H1 (cell line): ENCODE results near the gene TCEA2. TPM values are rescaled to one million over a fixed set of nuclear protein-coding genes. Genes with fewer than 3 reads are reported as not detected.

Source experiments
- CBX5 ChIP-seq: fragments of 300-800, 300-1000 bp; sonication (generic); IDR thresholded peaks from 2 replicates; pipeline ENCODE4 v1.7.1; 2016; ENCODE audit warnings: antibody characterized with exemption, low read length, low read depth
- CHD2 ChIP-seq: IDR thresholded peaks from 2 replicates; pipeline ENCODE4 v1.6.1; 2012; ENCODE audit warnings: low read length, improper control_type of control experiment
- CTBP2 ChIP-seq: IDR thresholded peaks from 2 replicates; pipeline ENCODE4 v1.7.0; 2011; ENCODE audit warnings: borderline replicate concordance, mild to moderate bottlenecking, moderate library complexity, mixed read lengths, low read length; ENCODE audit not compliant: insufficient read depth, insufficient read length
- EGR1 ChIP-seq: IDR thresholded peaks from 2 replicates; pipeline ENCODE4 v1.6.1; 2011; ENCODE audit warnings: low read depth, low read length, borderline replicate concordance
- EP300 ChIP-seq, 2 experiments: IDR thresholded peaks; 1 replicate in 1 of 2; 2 replicates in 1 of 2; pipeline ENCODE4 v1.6.1; 2011 to 2012; ENCODE audit warnings: low read depth in 2 of 2, low read length in 2 of 2, mild to moderate bottlenecking in 2 of 2, borderline replicate concordance in 1 of 2, inconsistent platforms in 1 of 2, moderate library complexity in 1 of 2
- HDAC2 ChIP-seq, 2 experiments: fragments of 300-600 bp in 1 of 2; sonication (generic) in 1 of 2; IDR thresholded peaks; 2 replicates each; pipeline ENCODE4 v1.6.1; 2011 to 2012; ENCODE audit warnings: low read depth in 2 of 2, low read length in 2 of 2, mild to moderate bottlenecking in 2 of 2, moderate library complexity in 2 of 2, borderline replicate concordance in 1 of 2, inconsistent platforms in 1 of 2
- HDAC6 ChIP-seq: IDR thresholded peaks from one replicate; pipeline ENCODE4 v1.7.1; 2012; ENCODE audit warnings: low read depth, mild to moderate bottlenecking, inconsistent platforms, low read length, moderate library complexity
- JUN ChIP-seq: IDR thresholded peaks from 2 replicates; pipeline ENCODE4 v1.6.1; 2011; ENCODE audit warnings: low read depth, mild to moderate bottlenecking, improper control_type of control experiment, low read length
- MAFK ChIP-seq: IDR thresholded peaks from 2 replicates; pipeline ENCODE4 v1.6.1; 2012; ENCODE audit warnings: low read depth, mild to moderate bottlenecking, improper control_type of control experiment, low read length
- NRF1 ChIP-seq: IDR thresholded peaks from 2 replicates; pipeline ENCODE4 v1.6.1; 2011; ENCODE audit warnings: mild to moderate bottlenecking, low read depth, low read length, improper control_type of control experiment
- PHF8 ChIP-seq: fragments of 200-600 bp; sonication (generic); conservative IDR thresholded peaks from 2 replicates; pipeline ENCODE4 v1.7.1; 2012; ENCODE audit warnings: low read depth, mild to moderate bottlenecking, inconsistent platforms, low read length, moderate library complexity
- POLR2A ChIP-seq, 2 experiments: IDR thresholded peaks; 1 replicate in 1 of 2; 2 replicates in 1 of 2; pipeline ENCODE4 v1.6.1; 2011; ENCODE audit warnings: low read depth in 2 of 2, low read length in 2 of 2, mild to moderate bottlenecking in 2 of 2; ENCODE audit errors: control extremely low read depth in 1 of 2
- POU5F1 ChIP-seq: IDR thresholded peaks from 2 replicates; pipeline ENCODE4 v1.6.1; 2011; ENCODE audit warnings: low read depth, mild to moderate bottlenecking, low read length, moderate library complexity
- RBBP5 ChIP-seq: IDR thresholded peaks from 2 replicates; pipeline ENCODE4 v1.7.1; 2012; ENCODE audit warnings: low read depth, mild to moderate bottlenecking, inconsistent platforms, low read length, moderate library complexity, borderline replicate concordance
- RFX5 ChIP-seq: IDR thresholded peaks from 2 replicates; pipeline ENCODE4 v1.6.1; 2011; ENCODE audit warnings: low read depth, low read length, improper control_type of control experiment, borderline replicate concordance
- RXRA ChIP-seq: IDR thresholded peaks from 2 replicates; pipeline ENCODE4 v1.6.1; 2011; ENCODE audit warnings: low read depth, mild to moderate bottlenecking, low read length, moderate library complexity; ENCODE audit not compliant: insufficient read depth
- SIX5 ChIP-seq: IDR thresholded peaks from 2 replicates; pipeline ENCODE4 v1.6.1; 2011; ENCODE audit warnings: mild to moderate bottlenecking, low read depth, low read length
- SP4 ChIP-seq: IDR thresholded peaks from 2 replicates; pipeline ENCODE4 v1.6.1; 2012; ENCODE audit warnings: low read length, inconsistent platforms
- SRF ChIP-seq: IDR thresholded peaks from 2 replicates; pipeline ENCODE4 v1.6.1; 2011; ENCODE audit warnings: mild to moderate bottlenecking, low read depth, low read length, moderate library complexity
- SUZ12 ChIP-seq: fragments of 200-600 bp; sonication (generic); IDR thresholded peaks from 2 replicates; pipeline ENCODE4 v1.6.1; 2012; ENCODE audit warnings: mild to moderate bottlenecking, inconsistent platforms, low read length, moderate library complexity, mixed read lengths
- TAF1 ChIP-seq: IDR thresholded peaks from 2 replicates; pipeline ENCODE4 v1.6.1; 2011; ENCODE audit warnings: mild to moderate bottlenecking, low read depth, low read length
- polyA plus RNA-seq, 7 experiments: library from polyadenylated mRNA; depleted of rRNA in 3 of 7; stranded (reverse) in 5 of 7; unstranded in 2 of 7; fragments of >200 nt in 5 of 7; fragments of 200-250 nt in 2 of 7; gene quantifications; 1 replicate in 5 of 7; 2 replicates in 1 of 7; 4 replicates in 1 of 7; pipeline versions ENCODE4 v1.2.1 to v1.2.3, GENCODE V29; 2011 to 2013; ENCODE audit warnings: missing spikeins in 2 of 7, mixed read lengths in 2 of 7
- total RNA-seq: library from RNA; stranded (reverse); fragmentation: NEBNext Ultra II Directional; extraction: Animal tissue kit (Norgen Biotek cat#: 25700); gene quantifications from 2 replicates; pipeline ENCODE4 v1.2.1, GENCODE V29; 2021
- TF ChIP-seq, protein P1 (sequence below), 3 experiments: IDR thresholded peaks; 1 replicate in 2 of 3; 2 replicates in 1 of 3; pipeline versions ENCODE4 v1.5.1 to v1.6.1; 2011; ENCODE audit warnings: low read length in 3 of 3, mild to moderate bottlenecking in 3 of 3, inconsistent platforms in 2 of 3, low read depth in 1 of 3, moderate library complexity in 1 of 3; ENCODE audit not compliant: insufficient read depth in 1 of 3; ENCODE audit errors: control extremely low read depth in 1 of 3

The TCEA2 gene
- total and polyA plus RNA-seq, 2 of the 8 experiments (the other 6 are each of a cell fraction or from before 2014, with no cell fraction given) = 41.4 to 42.3 TPM

DNA sequence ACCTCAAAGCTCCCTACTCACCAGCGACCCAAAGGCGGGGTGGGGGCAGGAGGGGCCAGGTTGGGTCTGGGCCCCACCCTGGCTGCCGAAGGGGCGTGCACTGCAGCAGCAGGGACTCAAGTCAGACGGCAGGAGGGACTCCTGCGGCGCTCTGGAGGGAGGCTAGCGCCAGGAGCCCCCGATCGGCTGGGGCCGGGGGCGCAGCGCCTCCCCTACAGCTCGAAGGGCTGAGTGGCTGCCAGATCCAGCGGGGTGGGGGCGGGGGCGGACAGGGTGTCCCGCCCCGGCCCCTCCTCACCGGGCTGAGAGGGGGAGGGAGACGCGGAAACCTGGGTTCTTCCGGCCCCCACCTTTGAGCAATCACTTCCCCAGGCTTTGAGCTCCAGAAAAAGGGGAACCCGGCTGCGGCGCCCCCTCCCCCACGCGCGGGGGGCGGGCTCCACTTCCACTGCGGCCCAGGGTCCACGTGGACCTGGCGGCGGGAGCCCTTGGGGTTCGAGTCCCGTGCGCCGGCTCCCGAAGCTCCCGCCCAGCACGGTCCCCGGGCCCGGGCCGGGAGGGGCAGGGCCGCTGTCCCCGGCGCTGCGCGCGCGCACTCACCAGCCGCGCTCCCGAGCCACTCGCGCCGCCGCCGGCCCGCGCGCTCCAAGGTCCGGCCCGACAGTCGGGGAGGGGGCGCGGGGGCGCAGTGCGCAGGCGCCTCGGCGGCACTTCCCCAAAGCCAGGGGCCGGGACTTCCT lies 16.4 kb downstream of the TCEA2 start, which contains the start of gene RGS19 (continued):
- TF ChIP-seq, protein P1, sequence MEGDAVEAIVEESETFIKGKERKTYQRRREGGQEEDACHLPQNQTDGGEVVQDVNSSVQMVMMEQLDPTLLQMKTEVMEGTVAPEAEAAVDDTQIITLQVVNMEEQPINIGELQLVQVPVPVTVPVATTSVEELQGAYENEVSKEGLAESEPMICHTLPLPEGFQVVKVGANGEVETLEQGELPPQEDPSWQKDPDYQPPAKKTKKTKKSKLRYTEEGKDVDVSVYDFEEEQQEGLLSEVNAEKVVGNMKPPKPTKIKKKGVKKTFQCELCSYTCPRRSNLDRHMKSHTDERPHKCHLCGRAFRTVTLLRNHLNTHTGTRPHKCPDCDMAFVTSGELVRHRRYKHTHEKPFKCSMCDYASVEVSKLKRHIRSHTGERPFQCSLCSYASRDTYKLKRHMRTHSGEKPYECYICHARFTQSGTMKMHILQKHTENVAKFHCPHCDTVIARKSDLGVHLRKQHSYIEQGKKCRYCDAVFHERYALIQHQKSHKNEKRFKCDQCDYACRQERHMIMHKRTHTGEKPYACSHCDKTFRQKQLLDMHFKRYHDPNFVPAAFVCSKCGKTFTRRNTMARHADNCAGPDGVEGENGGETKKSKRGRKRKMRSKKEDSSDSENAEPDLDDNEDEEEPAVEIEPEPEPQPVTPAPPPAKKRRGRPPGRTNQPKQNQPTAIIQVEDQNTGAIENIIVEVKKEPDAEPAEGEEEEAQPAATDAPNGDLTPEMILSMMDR (IDR thresholded peaks at IDR 0.05; ENCODE audit: control extremely low read depth in 1 of 3, insufficient read depth in 1 of 3, low read depth in 1 of 3, low read length in 3 of 3) = no peak
- no peak for TF ChIP-seq MAFK
- TF ChIP-seq CHD2 = no peak
- TF ChIP-seq SP4 = no peak
- peak; percentile 49 for TF ChIP-seq NRF1
- no peak for TF ChIP-seq JUN
- no peak for TF ChIP-seq EGR1
- TF ChIP-seq PHF8 = peak; percentile 39
- TF ChIP-seq POLR2A (IDR thresholded peaks at IDR 0.05; ENCODE audit: control extremely low read depth in 1 of 2, low read depth in 2 of 2, low read length in 2 of 2) = no peak
- no peak for TF ChIP-seq SRF
- no peak for TF ChIP-seq SIX5
- no peak for TF ChIP-seq EP300 (IDR thresholded peaks at IDR 0.05; ENCODE audit: borderline replicate concordance in 1 of 2, low read depth in 2 of 2, low read length in 2 of 2)
- peak in 1 of 2 experiments; percentile 71; a peak in 1 of 4 replicates for TF ChIP-seq HDAC2 (IDR thresholded peaks at IDR 0.05; ENCODE audit: borderline replicate concordance in 1 of 2, low read depth in 2 of 2, low read length in 2 of 2)
- TF ChIP-seq RXRA = no peak
- no peak for TF ChIP-seq RFX5
- TF ChIP-seq HDAC6 = no peak
- TF ChIP-seq CBX5 = no peak
- TF ChIP-seq CTBP2 = no peak
- TF ChIP-seq POU5F1 = no peak
- no peak for TF ChIP-seq RBBP5
- no peak for TF ChIP-seq SUZ12
- TF ChIP-seq TAF1 = no peak
